HL-60 (cell line): Measurements from ENCODE around the gene GDA.

Source experiments
- DNase-seq, 2 experiments: peaks; one replicate each; pipeline ENCODE4 v3.0.0-alpha.2; 2010 to 2020; ENCODE audit warnings: low read depth in 1 of 2, low spot score in 1 of 2
- H3K27ac ChIP-seq: fragments of 250-450 bp; sonication (Bioruptor Pico); replicated peaks from 2 replicates; pipeline ENCODE4 v1.5.1; 2020; ENCODE audit warnings: mild to moderate bottlenecking, moderate library complexity
- H3K27me3 ChIP-seq: fragments of 250-450 bp; sonication (Bioruptor Pico); 2 replicates; pipeline ENCODE4 v1.5.1; 2021; ENCODE audit warnings: mild to moderate bottlenecking, moderate library complexity; ENCODE audit not compliant: insufficient read depth, poor library complexity, severe bottlenecking
- H3K4me3 ChIP-seq: replicated peaks from 2 replicates; pipeline ENCODE4 v1.5.1; 2011; ENCODE audit warnings: mild to moderate bottlenecking, control low read depth, low read length; ENCODE audit not compliant: insufficient read depth
- CTCF ChIP-seq: IDR thresholded peaks from one replicate; pipeline ENCODE4 v1.5.1; 2011; ENCODE audit warnings: low read length, control low read depth, inconsistent platforms; ENCODE audit not compliant: insufficient read depth
- GABPA ChIP-seq: IDR thresholded peaks from 2 replicates; pipeline ENCODE4 v1.6.1; 2012; ENCODE audit warnings: low read depth
- POLR2AphosphoS5 ChIP-seq: IDR thresholded peaks from 2 replicates; pipeline ENCODE4 v1.6.1; 2012; ENCODE audit warnings: low read depth
- REST ChIP-seq: IDR thresholded peaks from 2 replicates; pipeline ENCODE4 v1.6.1; 2012; ENCODE audit warnings: low read depth; ENCODE audit not compliant: insufficient replicate concordance
- SPI1 ChIP-seq: IDR thresholded peaks from 2 replicates; pipeline ENCODE4 v1.6.1; 2012; ENCODE audit warnings: low read depth, mild to moderate bottlenecking, borderline replicate concordance

Gene GDA

GRCh38 chr9:72134801-72135200 is 14.4 kb upstream of the GDA start:
- no peak overlapping the region for H3K27ac ChIP-seq
- peak in 1 of 2 experiments; percentile 50 for DNase-seq
- no peaks in the 10 kb centered on the region for H3K27me3 ChIP-seq
- no peak overlapping the region for H3K4me3 ChIP-seq
- TF ChIP-seq GABPA: no peak
- no peak for TF ChIP-seq CTCF
- no peak for TF ChIP-seq REST
- no peak for TF ChIP-seq SPI1
- TF ChIP-seq POLR2AphosphoS5: no peak

GRCh38 chr9:72137697-72138365 is 11.4 kb upstream of the GDA start:
- Histone ChIP-seq H3K4me3 (no peak overlapping the region), H3K27ac (no peak overlapping the region), H3K27me3 (no peaks in the 10 kb centered on the region)
- TF ChIP-seq POLR2AphosphoS5 (no peak), REST (no peak), GABPA (no peak), CTCF (no peak), SPI1 (no peak)
- DNase-seq: no peak

- no peak for DNase-seq
- TF ChIP-seq GABPA: no peak
- no peak for TF ChIP-seq POLR2AphosphoS5
- TF ChIP-seq SPI1: no peak
- TF ChIP-seq CTCF: no peak
- TF ChIP-seq REST: no peak
- Histone ChIP-seq H3K27ac (no peak overlapping the region), H3K4me3 (no peak overlapping the region), H3K27me3 (no peaks in the 10 kb centered on the region)
These were observed 10.0 kb upstream of the GDA start for GRCh38 chr9:72139226-72139625.
